ENCODE measurements around the gene DXO.

The DXO gene

GRCh38 chr6:31920811-31921210 is 51.1 kb downstream of the DXO start:
- Histone ChIP-seq H3K9me3 (ENCODE audit: insufficient read depth, low read length) (no peaks in the 10 kb centered on the region), H3K79me2 (ENCODE audit: low read length) (no peaks in the 10 kb centered on the region), H3K27ac (ENCODE audit: low read length) (no peak overlapping the region), H3K9ac (ENCODE audit: low read length) (no peak overlapping the region), H3K4me2 (ENCODE audit: low read length) (no peak overlapping the region), H2AFZ (ENCODE audit: low read depth, low read length) (no peak overlapping the region), H3K4me1 (ENCODE audit: low read length) (peaks cover 4% of the 10 kb centered on the region; the same call in 1 of the 2 replicates), H3K4me3 (ENCODE audit: low read length) (no peak overlapping the region), H4K20me1 (ENCODE audit: insufficient read depth, low read length) (no peaks in the 10 kb centered on the region), H3K36me3 (replicated peaks; ENCODE audit: low read depth, low read length) (no peaks in the 10 kb centered on the region), H3K27me3 (ENCODE audit: low read depth, low read length) (no peaks in the 10 kb centered on the region)
- no peak for TF ChIP-seq EZH2phosphoT487 (IDR thresholded peaks at IDR 0.05; ENCODE audit: low read depth)
- TF ChIP-seq CTCF (IDR thresholded peaks at IDR 0.05; ENCODE audit: low read depth, low read length): no peak
